BJ (cell line): ENCODE data around the gene PDCD11. TPM values are rescaled to one million over a fixed set of nuclear protein-coding genes. Genes with fewer than 3 reads are reported as not detected.

Experiments used
- CTCF ChIA-PET: fragments of 350-600 bp; formaldehyde crosslinking; extraction: SDS; loops from one replicate; lab custom pipeline; 2021; ENCODE audit warnings: antibody characterized with exemption, inconsistent platforms; lab: Yijun Ruan, JAX
- POLR2A ChIA-PET: fragments of 300-600 bp; sonication (Branson Sonifier 250); formaldehyde crosslinking; extraction: SDS; loops from one replicate; lab custom pipeline; 2021; ENCODE audit warnings: antibody characterized with exemption; lab: Charles Lee
- DNase-seq: peaks from one replicate; pipeline ENCODE4 v3.0.0-alpha.2; 2011; ENCODE audit warnings: low read depth
- H3K27me3 ChIP-seq: 2 replicates; pipeline ENCODE4 v1.6.0; 2011; ENCODE audit warnings: low read length; ENCODE audit not compliant: control insufficient read depth, insufficient read depth
- H3K36me3 ChIP-seq: 2 replicates; pipeline ENCODE4 v1.5.1; 2011; ENCODE audit warnings: low read length; ENCODE audit not compliant: control insufficient read depth, insufficient read depth
- H3K4me3 ChIP-seq: 2 replicates; pipeline ENCODE4 v1.5.1; 2011; ENCODE audit warnings: low read depth, mild to moderate bottlenecking, control low read depth, low read length
- CTCF ChIP-seq: IDR thresholded peaks from 2 replicates; pipeline ENCODE4 v1.5.1; 2011; ENCODE audit warnings: low read depth, mild to moderate bottlenecking, control low read depth, inconsistent platforms, low read length, moderate library complexity; ENCODE audit not compliant: insufficient read depth
- polyA plus RNA-seq: library from polyadenylated mRNA; depleted of rRNA; stranded (reverse); fragments of >200 nt; gene quantifications from 2 replicates; pipeline ENCODE4 v1.2.3, GENCODE V29; 2011; rRNA removed

PDCD11 gene
- polyA plus RNA-seq, 1 experiment = 17.0 TPM

GRCh38 chr10:103493916-103494877 lies 97.8 kb downstream of the PDCD11 start:
- Histone ChIP-seq H3K36me3 (no peaks in the 10 kb centered on the region), H3K4me3 (peak overlapping the region; percentile 39), H3K27me3 (peaks cover 25% of the 10 kb centered on the region)
- no peak for TF ChIP-seq CTCF
- ChIA-PET POLR2A (interaction anchor here (0.6 kb wide), 2 partner anchors 181 to 392 kb away, joined by 4 to 6 read pairs; no protein-coding TSS in a partner anchor), CTCF (interaction anchor here (0.8 to 3.5 kb wide), 7 partner anchors 9 to 70 kb away, joined by 3 to 11 read pairs (median 3); no protein-coding TSS in a partner anchor)
- no peak for DNase-seq

- no peak for TF ChIP-seq CTCF
- peaks cover 34% of the 10 kb centered on the region for H3K27me3 ChIP-seq
- no peak for DNase-seq
- no peak overlapping the region for H3K4me3 ChIP-seq
- H3K36me3 ChIP-seq = no peaks in the 10 kb centered on the region
- POLR2A ChIA-PET = no interaction called here
- CTCF ChIA-PET = interaction anchor here (1.7 to 3.5 kb wide), 2 partner anchors 10 to 17 kb away, joined by 4 to 11 read pairs; no protein-coding TSS in a partner anchor
These were observed 98.9 kb downstream of the PDCD11 start for GRCh38 chr10:103495321-103495720.

Other genes starting within 250 kb of the PDCD11 start
- 49.3 and 85.0 TPM in 2 replicates for gene NT5C2, start 203.4 kb upstream of the PDCD11 start, polyA plus RNA-seq
- 0.04 TPM in 1 of 2 replicates, not detected in the other for gene RPEL1, start 150.7 kb upstream of the PDCD11 start, polyA plus RNA-seq
- gene INA, start 119.5 kb upstream of the PDCD11 start, polyA plus RNA-seq = 8.5 and 9.4 TPM in 2 replicates
- gene PCGF6, start 45.5 kb upstream of the PDCD11 start, polyA plus RNA-seq = 3.5 and 7.1 TPM in 2 replicates
- gene TAF5, start 28.6 kb upstream of the PDCD11 start, polyA plus RNA-seq = 1.5 and 2.5 TPM in 2 replicates
- gene ATP5MK, start 151 bp upstream of the PDCD11 start, polyA plus RNA-seq = 170 and 324 TPM in 2 replicates
- 46.0 and 80.1 TPM in 2 replicates for gene CALHM2, start 55.7 kb downstream of the PDCD11 start, polyA plus RNA-seq
- not detected in 2 replicates for gene CALHM1, start 62.3 kb downstream of the PDCD11 start, polyA plus RNA-seq
- gene CALHM3, start 82.6 kb downstream of the PDCD11 start, polyA plus RNA-seq = 0.09 TPM in 1 of 2 replicates, not detected in the other
- gene NEURL1, start 97.1 kb downstream of the PDCD11 start, polyA plus RNA-seq = 0.37 and 0.58 TPM in 2 replicates